HG02973 (cell line): Measurements from ENCODE around the gene LCN10.
"Not testable (repeated sequence)": the region's sequence is repeated elsewhere in the genome, so short reads cannot be mapped to it uniquely, and the experiment has no call there.

Experiments used
- ATAC-seq: cut with Tn5 transposase; IDR thresholded peaks from one replicate; pipeline ENCODE4 v1.9.1; 2021; ENCODE audit warnings: moderate library complexity; ENCODE audit not compliant: unreplicated experiment

LCN10 gene

GRCh38 chr9:136704741-136705140 is 38.0 kb downstream of the LCN10 start:
- not testable (repeated sequence) for ATAC-seq

GRCh38 chr9:136703276-136703860 is 39.4 kb downstream of the LCN10 start:
- ATAC-seq, result no peak

- ATAC-seq, result no peak
Observed at GRCh38 chr9:136701668-136702053, 41.1 kb downstream of the LCN10 start.

- no peak for ATAC-seq
Observed at GRCh38 chr9:136700959-136701667, 41.6 kb downstream of the LCN10 start.

GRCh38 chr9:136700304-136700703 is 42.4 kb downstream of the LCN10 start:
- ATAC-seq, result no peak

- ATAC-seq, result no peak
Observed at GRCh38 chr9:136698635-136699246, 44.0 kb downstream of the LCN10 start.

GRCh38 chr9:136697821-136698526 is 44.8 kb downstream of the LCN10 start:
- no peak for ATAC-seq

- ATAC-seq, result no peak
Observed at GRCh38 chr9:136697146-136697820, 45.5 kb downstream of the LCN10 start.

GRCh38 chr9:136696502-136696901 is 46.2 kb downstream of the LCN10 start:
- no peak for ATAC-seq

GRCh38 chr9:136695955-136696354 is 46.8 kb downstream of the LCN10 start:
- no peak for ATAC-seq

- no peak for ATAC-seq
Observed at GRCh38 chr9:136695435-136695895, 47.3 kb downstream of the LCN10 start.

GRCh38 chr9:136694872-136695247 is 47.9 kb downstream of the LCN10 start:
- no peak for ATAC-seq

GRCh38 chr9:136694163-136694871 is 48.4 kb downstream of the LCN10 start:
- ATAC-seq, result no peak

- no peak for ATAC-seq
Observed at GRCh38 chr9:136693490-136694162, 49.1 kb downstream of the LCN10 start.

GRCh38 chr9:136693135-136693489 is 49.6 kb downstream of the LCN10 start:
- ATAC-seq, result no peak

- no peak for ATAC-seq
Observed at GRCh38 chr9:136692185-136693134, 50.3 kb downstream of the LCN10 start.

GRCh38 chr9:136691316-136692184 is 51.2 kb downstream of the LCN10 start:
- no peak for ATAC-seq

- ATAC-seq, result no peak
Observed at GRCh38 chr9:136690806-136691261, 51.9 kb downstream of the LCN10 start.
